ENCODE measurements around the gene CLEC3A. TPM values are rescaled to one million over a fixed set of nuclear protein-coding genes. Genes with fewer than 3 reads are reported as not detected.
A peak's percentile ranks its signal among the peaks of the same experiment; 100 is the strongest.

Gene CLEC3A
- total RNA-seq, 1 donor from 2014 or later = not detected

DNA sequence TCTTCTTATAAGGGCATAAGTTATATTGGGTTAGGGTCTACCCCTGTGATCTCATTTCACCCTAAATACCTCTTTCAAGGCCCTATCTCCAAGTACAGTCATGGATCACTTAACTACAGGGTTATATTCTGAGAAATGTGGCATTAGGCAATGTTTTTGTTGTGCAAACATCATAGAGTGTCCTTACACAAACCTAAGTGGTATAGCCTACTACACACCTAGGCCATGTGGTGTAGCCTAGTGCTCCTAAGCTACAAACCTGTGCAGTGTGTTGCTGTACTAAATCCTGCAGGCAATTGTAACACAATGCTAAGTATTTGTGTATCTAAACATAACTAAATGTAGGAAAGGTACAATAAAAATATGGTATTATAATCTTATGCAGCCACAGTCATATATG lies 18.0 kb downstream of the CLEC3A start:
- Histone ChIP-seq H3K36me3 (no peaks in the 10 kb centered on the region), H2AFZ (replicated peaks) (no peak overlapping the region), H3K9ac (no peak overlapping the region), H3K27ac (no peak overlapping the region), H3K79me2 (ENCODE audit: low read depth) (no peaks in the 10 kb centered on the region), H3K27me3 (peaks cover 75% of the 10 kb centered on the region), H3K4me1 (no peaks in the 10 kb centered on the region), H4K20me1 (ENCODE audit: low read depth) (no peaks in the 10 kb centered on the region), H3K9me3 (ENCODE audit: low read depth) (no peaks in the 10 kb centered on the region), H3K4me3 (no peak overlapping the region), H3F3A (ENCODE audit: low read depth) (no peaks in the 10 kb centered on the region), H3K4me2 (no peak overlapping the region)
- Mint-ChIP-seq H3K27me3 (ENCODE audit: insufficient read depth, low read depth) (peaks cover 6% of the 10 kb centered on the region), H3K27ac (no peak overlapping the region), H3K4me3 (no peak overlapping the region), H3K9me3 (peaks cover 2% of the 10 kb centered on the region), H3K4me1 (no peaks in the 10 kb centered on the region), H3K36me3 (no peaks in the 10 kb centered on the region)
- TF ChIP-seq, protein P1, sequence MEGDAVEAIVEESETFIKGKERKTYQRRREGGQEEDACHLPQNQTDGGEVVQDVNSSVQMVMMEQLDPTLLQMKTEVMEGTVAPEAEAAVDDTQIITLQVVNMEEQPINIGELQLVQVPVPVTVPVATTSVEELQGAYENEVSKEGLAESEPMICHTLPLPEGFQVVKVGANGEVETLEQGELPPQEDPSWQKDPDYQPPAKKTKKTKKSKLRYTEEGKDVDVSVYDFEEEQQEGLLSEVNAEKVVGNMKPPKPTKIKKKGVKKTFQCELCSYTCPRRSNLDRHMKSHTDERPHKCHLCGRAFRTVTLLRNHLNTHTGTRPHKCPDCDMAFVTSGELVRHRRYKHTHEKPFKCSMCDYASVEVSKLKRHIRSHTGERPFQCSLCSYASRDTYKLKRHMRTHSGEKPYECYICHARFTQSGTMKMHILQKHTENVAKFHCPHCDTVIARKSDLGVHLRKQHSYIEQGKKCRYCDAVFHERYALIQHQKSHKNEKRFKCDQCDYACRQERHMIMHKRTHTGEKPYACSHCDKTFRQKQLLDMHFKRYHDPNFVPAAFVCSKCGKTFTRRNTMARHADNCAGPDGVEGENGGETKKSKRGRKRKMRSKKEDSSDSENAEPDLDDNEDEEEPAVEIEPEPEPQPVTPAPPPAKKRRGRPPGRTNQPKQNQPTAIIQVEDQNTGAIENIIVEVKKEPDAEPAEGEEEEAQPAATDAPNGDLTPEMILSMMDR (IDR thresholded peaks at IDR 0.05) = no peak
- no peak for TF ChIP-seq EZH2 (IDR thresholded peaks at IDR 0.05)
- no peak for TF ChIP-seq EZH2phosphoT487 (IDR thresholded peaks at IDR 0.05)
- DNase-seq (ENCODE audit: low spot score) = no peak

DNA sequence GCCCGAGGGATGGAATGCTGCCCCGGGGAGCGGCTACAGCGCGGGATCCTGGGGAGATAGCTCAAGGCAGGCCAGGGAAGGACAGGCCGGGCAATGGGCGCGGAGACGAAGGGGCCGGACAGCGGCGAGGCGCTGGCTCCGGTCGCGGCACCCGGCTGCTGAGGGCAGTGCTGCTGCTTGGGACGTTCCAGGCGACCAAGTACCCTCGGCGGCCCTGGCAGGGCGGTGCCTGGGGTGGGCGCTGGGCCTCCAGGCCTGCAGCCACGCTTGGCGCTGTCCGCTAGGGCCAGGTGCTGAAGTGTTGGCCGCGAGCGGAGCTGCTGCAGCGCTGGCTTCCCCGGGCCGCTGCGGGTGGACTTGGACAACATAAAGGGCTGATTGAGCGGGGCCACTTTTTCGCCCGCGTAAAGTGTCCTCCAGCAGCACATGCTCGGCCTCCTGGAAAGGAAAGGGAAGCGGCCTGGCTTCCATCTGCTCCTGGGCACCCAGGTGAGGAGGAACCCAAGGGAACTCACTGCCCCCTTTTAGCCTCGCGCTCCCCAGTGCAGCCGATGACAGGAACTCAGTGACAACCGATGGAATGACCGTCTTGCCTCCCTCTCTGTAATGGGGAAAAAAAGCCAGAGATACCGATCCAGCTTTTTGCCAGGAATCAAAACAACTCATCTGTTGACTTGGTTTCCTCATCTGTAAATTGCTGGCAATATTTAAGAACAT lies 23.7 kb downstream of the CLEC3A start:
- H3K27ac ChIP-seq = no peak overlapping the region
- peak overlapping the region; percentile 33 for H3K4me3 ChIP-seq
- peaks cover 7% of the 10 kb centered on the region for H4K20me1 ChIP-seq (ENCODE audit: low read depth)
- DNase-seq (ENCODE audit: low spot score) = peak; percentile 96
- no peaks in the 10 kb centered on the region for H3K79me2 ChIP-seq (ENCODE audit: low read depth)
- H3K4me2 ChIP-seq = peak overlapping the region; percentile 73
- no peak overlapping the region for H2AFZ ChIP-seq (replicated peaks)
- no peak overlapping the region for H3K9ac ChIP-seq
- no peaks in the 10 kb centered on the region for H3F3A ChIP-seq (ENCODE audit: low read depth)
- Mint-ChIP-seq H3K27me3 (ENCODE audit: insufficient read depth, low read depth) (peaks cover 27% of the 10 kb centered on the region), H3K36me3 (no peaks in the 10 kb centered on the region), H3K4me3 (no peak overlapping the region), H3K4me1 (no peaks in the 10 kb centered on the region), H3K9me3 (peaks cover 2% of the 10 kb centered on the region), H3K27ac (no peak overlapping the region)
- no peaks in the 10 kb centered on the region for H3K9me3 ChIP-seq (ENCODE audit: low read depth)
- H3K36me3 ChIP-seq = no peaks in the 10 kb centered on the region
- no peaks in the 10 kb centered on the region for H3K4me1 ChIP-seq
- TF ChIP-seq EZH2phosphoT487 (IDR thresholded peaks at IDR 0.05) = no peak
- TF ChIP-seq EZH2 (IDR thresholded peaks at IDR 0.05) = no peak
- TF ChIP-seq, protein P1 (IDR thresholded peaks at IDR 0.05) = peak; percentile 31
- H3K27me3 ChIP-seq = peaks cover 77% of the 10 kb centered on the region

DNA sequence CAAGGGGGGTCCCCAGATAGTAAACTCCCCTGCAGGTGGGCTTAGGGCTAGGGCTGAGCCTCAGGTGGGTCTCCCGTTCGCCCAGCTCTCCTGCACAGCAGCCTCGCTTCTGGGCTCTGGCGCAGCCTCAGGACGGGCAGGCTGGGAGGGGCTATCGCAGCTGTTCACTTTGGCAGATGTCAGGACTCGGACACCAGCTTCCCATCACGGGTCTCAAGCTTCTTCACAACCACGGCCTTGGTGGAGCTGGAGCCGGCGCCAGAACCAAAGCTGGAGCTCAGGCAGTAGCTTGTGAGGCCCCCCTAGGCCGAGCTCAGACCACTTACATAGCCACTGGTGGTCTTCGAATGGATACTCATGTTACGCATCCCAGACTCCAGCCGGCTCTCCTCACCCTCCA lies 26.0 kb downstream of the CLEC3A start:
- Mint-ChIP-seq H3K27me3 (ENCODE audit: insufficient read depth, low read depth) (peaks cover 28% of the 10 kb centered on the region), H3K36me3 (no peaks in the 10 kb centered on the region), H3K4me1 (no peaks in the 10 kb centered on the region), H3K27ac (no peak overlapping the region), H3K9me3 (peaks cover 2% of the 10 kb centered on the region), H3K4me3 (no peak overlapping the region)
- H3K9me3 ChIP-seq (ENCODE audit: low read depth) = no peaks in the 10 kb centered on the region
- H3K27me3 ChIP-seq = peaks cover 79% of the 10 kb centered on the region
- no peak overlapping the region for H2AFZ ChIP-seq (replicated peaks)
- H3F3A ChIP-seq (ENCODE audit: low read depth) = no peaks in the 10 kb centered on the region
- no peak overlapping the region for H3K9ac ChIP-seq
- TF ChIP-seq EZH2phosphoT487 (IDR thresholded peaks at IDR 0.05) (no peak), EZH2 (IDR thresholded peaks at IDR 0.05) (no peak)
- TF ChIP-seq, protein P1 (IDR thresholded peaks at IDR 0.05) = no peak
- H4K20me1 ChIP-seq (ENCODE audit: low read depth) = peaks cover 7% of the 10 kb centered on the region
- no peaks in the 10 kb centered on the region for H3K36me3 ChIP-seq
- H3K4me3 ChIP-seq = no peak overlapping the region
- H3K4me2 ChIP-seq = no peak overlapping the region
- no peaks in the 10 kb centered on the region for H3K79me2 ChIP-seq (ENCODE audit: low read depth)
- no peak for DNase-seq (ENCODE audit: low spot score)
- no peaks in the 10 kb centered on the region for H3K4me1 ChIP-seq
- H3K27ac ChIP-seq = no peak overlapping the region

All from neural progenitor cell (in vitro differentiated cells).